IPS DF 6.9 (cell line): ENCODE measurements around the gene SMCR8.
"Not testable (repeated sequence)": the region's sequence is repeated elsewhere in the genome, so short reads cannot be mapped to it uniquely, and the experiment has no call there.

Experiments
- DNase-seq: peaks from one replicate; pipeline ENCODE4 v3.0.0-alpha.2; 2013; ENCODE audit warnings: low read depth, low spot score
- H3K27ac ChIP-seq: one replicate; pipeline ENCODE4 v1.5.1; 2013; ENCODE audit warnings: low read length, control low read depth
- H3K27me3 ChIP-seq: 2 replicates; pipeline ENCODE4 v1.6.1; 2013; ENCODE audit warnings: mild to moderate bottlenecking, low read length; ENCODE audit not compliant: control insufficient read depth, insufficient read depth
- H3K36me3 ChIP-seq: 2 replicates; pipeline ENCODE4 v1.6.1; 2013; ENCODE audit warnings: low read length; ENCODE audit not compliant: control insufficient read depth, insufficient read depth
- H3K4me1 ChIP-seq: 2 replicates; pipeline ENCODE4 v1.6.1; 2013; ENCODE audit warnings: low read length; ENCODE audit not compliant: control insufficient read depth, insufficient read depth
- H3K4me3 ChIP-seq: 2 replicates; pipeline ENCODE4 v1.5.1; 2013; ENCODE audit warnings: mild to moderate bottlenecking, low read length
- H3K9me3 ChIP-seq: 2 replicates; pipeline ENCODE4 v1.6.1; 2013; ENCODE audit warnings: low read length, inconsistent platforms; ENCODE audit not compliant: control insufficient read depth, insufficient read depth
- WGBS: extraction: QIAGEN DNeasy Blood & Tissue Kit; methylation state at CpG from one replicate; pipeline ENCODE4 v1.1.7; 2013; ENCODE audit warnings: mixed read lengths, missing lambda C conversion rate; ENCODE audit not compliant: insufficient read length, insufficient coverage; 5-methylcytosine and 5-hydroxymethylcytosine counted together

Gene SMCR8

DNA sequence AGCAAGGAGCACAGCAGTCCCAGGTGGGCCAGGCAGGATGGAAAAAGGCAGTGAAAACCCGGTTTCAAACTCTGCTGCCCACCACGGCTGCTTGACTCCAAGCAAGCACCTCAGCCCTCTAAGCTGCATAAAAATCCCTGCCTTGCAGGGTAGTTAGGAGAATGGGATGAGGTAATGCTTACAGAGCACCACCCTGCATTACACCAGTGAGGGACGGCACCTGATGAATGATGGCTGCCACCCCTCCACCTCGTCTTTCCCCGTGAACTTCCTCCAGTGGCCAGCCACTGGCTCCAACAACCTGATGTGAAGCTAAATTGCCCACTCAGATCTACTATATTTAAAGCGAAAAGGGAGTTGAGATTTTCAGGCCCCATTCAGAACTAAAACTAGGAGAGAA, 33.3 kb upstream of the SMCR8 start:
- no CpG with 5 or more reads among the region's 6 CpGs for WGBS

DNA sequence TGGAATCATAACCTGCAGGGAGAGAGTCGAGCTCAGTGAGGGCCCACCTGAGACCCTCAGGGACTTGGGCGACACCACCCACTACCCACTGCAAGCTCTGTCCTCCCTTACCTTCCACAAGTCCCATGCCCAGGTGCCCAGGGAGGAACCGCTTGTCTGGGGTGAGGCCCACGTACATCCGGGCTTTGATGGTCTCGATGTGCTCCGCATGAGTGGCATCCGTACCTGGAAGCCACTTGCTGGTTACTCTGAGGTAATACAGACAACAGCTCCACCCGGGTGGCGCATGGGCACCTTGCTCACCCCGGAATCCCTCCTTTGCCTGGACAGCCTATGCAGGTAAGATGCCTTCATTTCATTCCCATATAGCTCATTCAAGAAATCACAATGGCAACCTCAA, 29.8 kb upstream of the SMCR8 start:
- peaks cover 39% of the 10 kb centered on the region for H3K36me3 ChIP-seq
- no peak for DNase-seq
- H3K27ac ChIP-seq: no peak overlapping the region
- no CpG with 5 or more reads among the region's 11 CpGs for WGBS
- no peaks in the 10 kb centered on the region for H3K4me1 ChIP-seq
- no peaks in the 10 kb centered on the region for H3K9me3 ChIP-seq
- H3K27me3 ChIP-seq: no peaks in the 10 kb centered on the region
- no peak overlapping the region for H3K4me3 ChIP-seq

More for the DNA sequence above, 33.3 kb upstream of the SMCR8 start:
- no peak for DNase-seq
- Histone ChIP-seq H3K36me3 (peaks cover 48% of the 10 kb centered on the region), H3K9me3 (no peaks in the 10 kb centered on the region), H3K27ac (no peak overlapping the region), H3K4me1 (no peaks in the 10 kb centered on the region), H3K27me3 (no peaks in the 10 kb centered on the region), H3K4me3 (no peak overlapping the region)

DNA sequence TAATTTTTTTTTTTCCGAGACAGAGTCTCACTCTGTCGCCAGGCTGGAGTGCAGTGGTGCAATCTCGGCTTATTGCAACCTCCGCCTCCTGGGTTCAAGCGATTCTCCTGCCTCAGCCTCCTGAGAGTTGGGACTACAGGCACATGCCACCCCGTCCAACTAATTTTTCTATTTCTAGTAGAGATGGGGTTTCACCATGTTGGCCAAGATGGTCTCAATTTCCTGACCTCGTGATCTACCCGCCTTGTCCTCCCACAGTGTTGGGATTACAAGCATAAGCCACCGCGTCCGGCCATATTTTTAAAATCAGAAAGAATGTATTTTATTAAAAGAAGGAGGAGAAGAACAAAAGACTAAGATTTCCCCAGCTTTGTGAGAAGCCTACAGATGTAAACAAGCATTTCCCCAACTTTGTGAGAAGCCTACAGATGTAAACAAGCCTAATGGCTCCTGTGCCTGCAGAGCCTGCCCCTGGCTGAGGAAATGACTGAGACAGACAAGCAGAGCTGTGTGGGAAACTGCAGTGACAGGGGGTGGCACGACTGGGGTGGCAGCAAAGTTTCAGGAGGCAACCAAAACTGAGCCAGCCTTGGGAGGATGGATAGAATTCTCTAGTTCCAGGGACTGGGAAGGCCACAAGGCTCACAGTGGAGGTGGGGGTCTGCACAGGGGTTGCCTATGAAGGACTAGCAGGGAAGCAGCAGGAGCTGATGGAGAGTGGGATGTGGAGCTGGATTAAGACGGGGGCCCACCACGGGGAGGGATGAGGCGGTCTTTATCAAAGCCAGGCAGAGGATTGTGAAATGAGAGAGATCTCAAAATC, 23.2 kb upstream of the SMCR8 start:
- Histone ChIP-seq H3K27ac (no peak overlapping the region), H3K9me3 (no peaks in the 10 kb centered on the region), H3K4me3 (no peak overlapping the region), H3K36me3 (peaks cover 25% of the 10 kb centered on the region), H3K27me3 (no peaks in the 10 kb centered on the region), H3K4me1 (no peaks in the 10 kb centered on the region)
- WGBS: no CpG with 5 or more reads among the region's 15 CpGs
- no peak for DNase-seq

DNA sequence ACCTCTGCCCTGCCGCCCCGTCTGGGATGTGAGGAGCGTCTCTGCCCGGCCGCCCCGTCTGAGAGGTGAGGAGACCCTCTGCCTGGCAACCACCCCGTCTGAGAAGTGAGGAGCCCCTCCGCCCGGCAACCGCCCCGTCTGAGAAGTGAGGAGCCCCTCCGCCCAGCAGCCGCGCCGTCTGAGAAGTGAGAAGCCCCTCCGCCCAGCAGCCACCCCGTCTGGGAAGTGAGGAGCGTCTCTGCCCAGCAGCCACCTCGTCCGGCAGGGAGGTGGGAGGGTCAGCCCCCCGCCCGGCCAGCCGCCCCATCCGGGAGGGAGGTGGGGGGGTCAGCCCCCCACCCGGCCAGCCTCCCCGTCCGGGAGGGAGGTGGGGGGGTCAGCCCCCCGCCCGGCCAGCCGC, 17.0 kb upstream of the SMCR8 start:
- not testable (repeated sequence) for H3K4me1 ChIP-seq, H3K27ac ChIP-seq, H3K9me3 ChIP-seq, H3K4me3 ChIP-seq, DNase-seq, H3K27me3 ChIP-seq
- H3K36me3 ChIP-seq: peaks cover 25% of the 10 kb centered on the region
- no CpG with 5 or more reads among the region's 30 CpGs for whole genome bisulfite sequencing

DNA sequence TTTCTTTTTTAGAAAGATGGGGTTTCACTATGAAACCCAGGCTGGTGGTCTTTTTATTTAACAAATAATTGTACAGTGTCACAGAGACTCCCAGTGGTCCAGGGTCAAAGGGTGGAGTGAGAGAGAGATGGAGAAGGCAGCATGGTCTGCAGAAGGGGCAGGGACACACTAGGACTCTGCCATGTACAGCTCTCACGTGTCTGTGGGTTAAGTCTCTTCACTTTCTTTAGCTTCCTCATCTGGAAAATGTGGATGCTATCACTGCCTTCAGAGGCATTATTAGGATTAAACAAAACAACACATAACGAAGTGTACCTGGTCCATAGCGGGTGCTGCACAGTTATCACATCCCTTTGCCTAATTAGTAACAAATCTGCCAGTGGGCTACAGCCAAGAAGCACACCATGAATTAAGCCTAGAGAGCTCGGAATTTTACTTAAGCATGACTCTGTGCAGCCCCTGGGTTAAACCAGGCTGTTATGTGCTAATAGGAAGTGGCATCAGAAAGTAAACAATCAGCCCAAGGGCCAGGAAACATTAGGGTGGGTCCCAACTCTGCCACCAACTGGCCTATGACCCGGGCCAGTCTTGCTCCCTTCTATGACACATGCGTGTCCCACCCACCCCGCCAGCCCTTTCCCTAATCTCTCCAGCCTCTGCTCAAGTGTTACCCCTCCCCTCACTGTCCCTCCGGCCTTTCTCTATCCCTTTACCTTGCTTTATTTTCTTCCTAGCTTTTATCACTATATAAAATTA, 14.2 kb upstream of the SMCR8 start:
- no peak overlapping the region for H3K27ac ChIP-seq
- H3K9me3 ChIP-seq: no peaks in the 10 kb centered on the region
- H3K4me3 ChIP-seq: no peak overlapping the region
- H3K36me3 ChIP-seq: peaks cover 30% of the 10 kb centered on the region
- H3K4me1 ChIP-seq: no peaks in the 10 kb centered on the region
- no CpG with 5 or more reads among the region's 8 CpGs for WGBS
- no peak for DNase-seq
- no peaks in the 10 kb centered on the region for H3K27me3 ChIP-seq

- H3K4me3 ChIP-seq, H3K4me1 ChIP-seq, H3K9me3 ChIP-seq, H3K27me3 ChIP-seq, DNase-seq, H3K27ac ChIP-seq: not testable (repeated sequence)
- H3K36me3 ChIP-seq: peaks cover 37% of the 10 kb centered on the region
- WGBS: no CpG with 5 or more reads among the region's 13 CpGs
Observed at GRCh38 chr17:18303206-18303605, 11.9 kb upstream of the SMCR8 start.

- DNase-seq: no peak
- Histone ChIP-seq H3K27ac (no peak overlapping the region), H3K4me3 (no peak overlapping the region), H3K27me3 (no peaks in the 10 kb centered on the region), H3K4me1 (no peaks in the 10 kb centered on the region), H3K36me3 (peaks cover 17% of the 10 kb centered on the region; the same call in 1 of the 2 replicates), H3K9me3 (no peaks in the 10 kb centered on the region)
- no CpG with 5 or more reads among the region's 4 CpGs for WGBS
Observed at GRCh38 chr17:18309202-18309601, 5.9 kb upstream of the SMCR8 start.

- H3K27ac ChIP-seq: no peak overlapping the region
- WGBS: no CpG with 5 or more reads among the region's 39 CpGs
- no peaks in the 10 kb centered on the region for H3K27me3 ChIP-seq
- H3K4me1 ChIP-seq: 0 out of 2 replicates have a peak, but pooled peaks cover 2% of the 10 kb centered on the region
- peaks cover 5% of the 10 kb centered on the region; the same call in 1 of the 2 replicates for H3K36me3 ChIP-seq
- H3K4me3 ChIP-seq: peak overlapping the region; percentile 71
- H3K9me3 ChIP-seq: no peaks in the 10 kb centered on the region
- DNase-seq: no peak
Observed at GRCh38 chr17:18314059-18314730, 898 bp upstream of the SMCR8 start.

DNA sequence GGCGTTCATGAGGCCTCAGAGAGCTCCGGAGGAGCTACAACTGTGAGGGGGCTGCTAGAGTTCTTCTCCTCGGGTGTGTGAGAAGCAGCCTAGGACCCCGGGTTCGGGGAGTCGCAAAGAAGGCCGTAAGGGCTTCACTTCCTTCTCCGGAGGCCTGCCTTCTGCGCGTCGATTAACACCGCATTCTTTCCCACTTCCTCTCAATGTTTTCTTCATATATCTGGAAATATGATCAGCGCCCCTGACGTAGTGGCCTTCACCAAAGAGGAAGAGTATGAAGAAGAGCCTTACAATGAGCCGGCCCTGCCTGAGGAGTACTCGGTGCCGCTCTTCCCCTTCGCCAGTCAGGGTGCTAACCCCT, 449 bp downstream of the SMCR8 start:
- Histone ChIP-seq H3K4me3 (peak overlapping the region; percentile 71), H3K9me3 (no peaks in the 10 kb centered on the region), H3K4me1 (0 out of 2 replicates have a peak, but pooled peaks cover 2% of the 10 kb centered on the region), H3K36me3 (peaks cover 5% of the 10 kb centered on the region; the same call in 1 of the 2 replicates), H3K27me3 (no peaks in the 10 kb centered on the region), H3K27ac (no peak overlapping the region)
- no CpG with 5 or more reads among the region's 18 CpGs for WGBS
- DNase-seq: no peak

- no peaks in the 10 kb centered on the region for H3K9me3 ChIP-seq
- WGBS: no CpG with 5 or more reads among the region's 11 CpGs
- no peak for DNase-seq
- peak overlapping the region; percentile 71; the same call in 1 of the 2 replicates for H3K4me3 ChIP-seq
- H3K36me3 ChIP-seq: peaks cover 5% of the 10 kb centered on the region; the same call in 1 of the 2 replicates
- H3K27ac ChIP-seq: no peak overlapping the region
- H3K27me3 ChIP-seq: no peaks in the 10 kb centered on the region
- 0 out of 2 replicates have a peak, but pooled peaks cover 2% of the 10 kb centered on the region for H3K4me1 ChIP-seq
Observed at GRCh38 chr17:18315961-18316360, 868 bp downstream of the SMCR8 start.
